Stomach (tissue), 4 donors: ENCODE results near the gene ABHD17C.

ENCODE experiments used
- EP300 ChIP-seq: sonication (generic); formaldehyde crosslinking; IDR thresholded peaks from one replicate; pipeline ENCODE4 v1.6.1; 2017; ENCODE audit warnings: antibody characterized with exemption
- POLR2A ChIP-seq, 4 donors: fragments of 450-650 bp; IDR thresholded peaks; one replicate each; pipeline ENCODE4 v1.6.1; 2016; ENCODE audit warnings: antibody characterized with exemption in 4 of 4, control low read depth in 2 of 4, mild to moderate bottlenecking in 1 of 4, moderate library complexity in 1 of 4
- POLR2AphosphoS5 ChIP-seq, 3 donors: sonication (generic); formaldehyde crosslinking; IDR thresholded peaks; one replicate each; pipeline ENCODE4 v1.6.1; 2016; ENCODE audit warnings: antibody characterized with exemption in 3 of 3
- TF ChIP-seq, protein P1 (sequence below), 7 experiments: fragments of 450-650 bp in 4 of 7; fragments of 200-600 bp in 3 of 7; sonication (generic) in 3 of 7; IDR thresholded peaks; one replicate each; pipeline ENCODE4 v1.5.1; 2016 to 2019; ENCODE audit warnings: antibody characterized with exemption in 7 of 7, control low read depth in 2 of 7, mild to moderate bottlenecking in 1 of 7

DNA sequence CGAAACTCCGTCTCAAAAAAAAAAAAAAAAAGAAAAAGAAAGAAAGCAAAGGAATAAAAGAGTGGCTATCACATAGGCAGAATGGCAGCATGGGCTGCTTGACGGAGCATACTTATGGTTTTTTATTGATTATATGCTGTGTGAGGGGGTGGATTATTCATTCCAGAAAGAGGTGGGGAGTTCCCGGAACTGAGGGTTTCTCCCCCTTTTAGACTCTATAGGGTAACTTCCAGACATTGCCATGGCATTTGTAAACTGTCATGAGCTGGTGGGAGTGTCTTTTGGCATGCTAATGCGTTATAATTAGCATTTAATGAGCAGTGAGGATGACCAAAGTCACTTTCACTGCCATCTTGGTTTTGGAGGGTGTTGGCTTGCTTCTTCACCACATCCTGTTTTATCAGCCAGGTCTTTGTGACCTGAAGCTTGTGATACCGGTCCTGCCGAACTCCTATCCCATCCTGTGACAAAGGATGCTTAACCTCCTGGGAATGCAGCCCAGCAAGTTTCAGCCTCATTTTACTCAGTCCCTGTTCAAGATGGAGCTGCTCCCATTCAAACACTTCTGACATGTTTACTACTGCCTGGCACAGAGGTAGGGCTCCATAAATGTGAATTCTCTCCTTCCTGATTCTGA lies 15.8 kb upstream of the ABHD17C start:
- TF ChIP-seq POLR2AphosphoS5 (IDR thresholded peaks at IDR 0.05): no peak
- TF ChIP-seq, protein P1, sequence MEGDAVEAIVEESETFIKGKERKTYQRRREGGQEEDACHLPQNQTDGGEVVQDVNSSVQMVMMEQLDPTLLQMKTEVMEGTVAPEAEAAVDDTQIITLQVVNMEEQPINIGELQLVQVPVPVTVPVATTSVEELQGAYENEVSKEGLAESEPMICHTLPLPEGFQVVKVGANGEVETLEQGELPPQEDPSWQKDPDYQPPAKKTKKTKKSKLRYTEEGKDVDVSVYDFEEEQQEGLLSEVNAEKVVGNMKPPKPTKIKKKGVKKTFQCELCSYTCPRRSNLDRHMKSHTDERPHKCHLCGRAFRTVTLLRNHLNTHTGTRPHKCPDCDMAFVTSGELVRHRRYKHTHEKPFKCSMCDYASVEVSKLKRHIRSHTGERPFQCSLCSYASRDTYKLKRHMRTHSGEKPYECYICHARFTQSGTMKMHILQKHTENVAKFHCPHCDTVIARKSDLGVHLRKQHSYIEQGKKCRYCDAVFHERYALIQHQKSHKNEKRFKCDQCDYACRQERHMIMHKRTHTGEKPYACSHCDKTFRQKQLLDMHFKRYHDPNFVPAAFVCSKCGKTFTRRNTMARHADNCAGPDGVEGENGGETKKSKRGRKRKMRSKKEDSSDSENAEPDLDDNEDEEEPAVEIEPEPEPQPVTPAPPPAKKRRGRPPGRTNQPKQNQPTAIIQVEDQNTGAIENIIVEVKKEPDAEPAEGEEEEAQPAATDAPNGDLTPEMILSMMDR (IDR thresholded peaks at IDR 0.05): no peak
- TF ChIP-seq POLR2A (IDR thresholded peaks at IDR 0.05): no peak
- TF ChIP-seq EP300: no peak
